GM19372 (cell line): ENCODE measurements around the gene VIPR2.
"Not testable (repeated sequence)": the region's sequence is repeated elsewhere in the genome, so short reads cannot be mapped to it uniquely, and the experiment has no call there.

Experiments used
- ATAC-seq: cut with Tn5 transposase; IDR thresholded peaks from one replicate; pipeline ENCODE4 v1.9.1; 2021; ENCODE audit warnings: mild to moderate bottlenecking, low read depth, moderate library complexity; ENCODE audit not compliant: unreplicated experiment

The VIPR2 gene

GRCh38 chr7:159015454-159016410 is 128.9 kb downstream of the VIPR2 start:
- ATAC-seq, result no peak

- ATAC-seq, result no peak
Observed at GRCh38 chr7:159015081-159015453, 129.6 kb downstream of the VIPR2 start.

GRCh38 chr7:159014297-159015062 is 130.2 kb downstream of the VIPR2 start:
- ATAC-seq, result no peak

- no peak for ATAC-seq
Observed at GRCh38 chr7:159013825-159014289, 130.8 kb downstream of the VIPR2 start.

- ATAC-seq, result no peak
Observed at GRCh38 chr7:159013181-159013690, 131.4 kb downstream of the VIPR2 start.

- no peak for ATAC-seq
Observed at GRCh38 chr7:159012353-159013069, 132.2 kb downstream of the VIPR2 start.

GRCh38 chr7:159011722-159012022 is 133.0 kb downstream of the VIPR2 start:
- no peak for ATAC-seq

GRCh38 chr7:159010937-159011721 is 133.5 kb downstream of the VIPR2 start:
- no peak for ATAC-seq

GRCh38 chr7:159010411-159010810 is 134.3 kb downstream of the VIPR2 start:
- no peak for ATAC-seq

- no peak for ATAC-seq
Observed at GRCh38 chr7:159009951-159010350, 134.7 kb downstream of the VIPR2 start.

- no peak for ATAC-seq
Observed at GRCh38 chr7:159008417-159008816, 136.2 kb downstream of the VIPR2 start.

- ATAC-seq, result no peak
Observed at GRCh38 chr7:159007996-159008389, 136.7 kb downstream of the VIPR2 start.

GRCh38 chr7:159007364-159007995 is 137.2 kb downstream of the VIPR2 start:
- no peak for ATAC-seq

GRCh38 chr7:159006610-159007130 is 138.0 kb downstream of the VIPR2 start:
- ATAC-seq, result no peak

- ATAC-seq, result not testable (repeated sequence)
Observed at GRCh38 chr7:159006022-159006609, 138.6 kb downstream of the VIPR2 start.

- no peak for ATAC-seq
Observed at GRCh38 chr7:159005618-159006017, 139.0 kb downstream of the VIPR2 start.

GRCh38 chr7:159004411-159004810 is 140.3 kb downstream of the VIPR2 start:
- ATAC-seq, result no peak

- ATAC-seq, result no peak
Observed at GRCh38 chr7:159001811-159002210, 142.9 kb downstream of the VIPR2 start.
